Central memory CD4-positive, alpha-beta T cell (primary cell): ENCODE measurements around the gene FNDC3B.

Experiments used
- DNase-seq: peaks from one replicate; pipeline ENCODE4 v3.0.0; 2022

FNDC3B gene

GRCh38 chr3:172296975-172297332 is 257.6 kb downstream of the FNDC3B start:
- no peak for DNase-seq

- no peak for DNase-seq
Measured at GRCh38 chr3:172298247-172298646, 258.9 kb downstream of the FNDC3B start.

- no peak for DNase-seq
Measured at GRCh38 chr3:172300187-172300586, 260.8 kb downstream of the FNDC3B start.

DNA sequence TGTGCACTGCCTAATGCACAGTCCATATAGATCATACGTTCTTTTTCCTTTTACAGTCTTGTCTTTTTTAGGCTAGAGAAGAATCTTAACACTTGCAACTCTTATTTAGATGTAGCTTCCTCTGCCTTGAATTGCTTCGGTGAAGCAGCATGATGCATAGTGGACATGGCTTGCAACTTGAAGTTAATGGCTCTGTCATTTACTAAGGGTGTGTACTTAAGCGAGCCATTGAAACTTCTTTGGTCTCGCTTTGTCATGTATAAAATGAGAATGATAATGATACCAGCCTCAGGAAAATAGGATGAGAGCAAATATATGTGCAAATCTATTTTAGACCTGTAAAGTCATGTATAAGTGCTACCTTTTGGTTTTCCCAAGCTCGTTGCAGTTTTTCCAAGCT is 261.5 kb downstream of the FNDC3B start:
- DNase-seq = no peak

- no peak for DNase-seq
Measured at GRCh38 chr3:172302203-172302602, 262.8 kb downstream of the FNDC3B start.

DNA sequence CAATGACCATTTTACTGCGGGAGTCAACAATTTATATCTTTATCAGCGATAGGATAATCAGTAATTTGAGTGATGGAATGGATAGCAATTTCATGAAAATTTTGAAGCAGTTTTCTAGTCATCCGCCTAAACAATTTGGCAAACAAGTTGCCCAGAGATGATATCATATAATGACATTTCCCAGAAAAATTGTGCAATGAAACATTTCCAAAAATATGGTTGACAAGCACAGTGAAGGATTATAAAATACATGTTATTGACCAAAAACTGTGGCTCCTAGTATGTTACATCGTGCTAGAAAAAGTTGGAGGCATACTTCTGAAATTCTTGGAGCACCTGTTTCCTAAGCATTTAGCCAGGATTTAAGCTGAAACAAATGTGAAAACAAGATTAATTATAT is 263.8 kb downstream of the FNDC3B start:
- DNase-seq = no peak

DNA sequence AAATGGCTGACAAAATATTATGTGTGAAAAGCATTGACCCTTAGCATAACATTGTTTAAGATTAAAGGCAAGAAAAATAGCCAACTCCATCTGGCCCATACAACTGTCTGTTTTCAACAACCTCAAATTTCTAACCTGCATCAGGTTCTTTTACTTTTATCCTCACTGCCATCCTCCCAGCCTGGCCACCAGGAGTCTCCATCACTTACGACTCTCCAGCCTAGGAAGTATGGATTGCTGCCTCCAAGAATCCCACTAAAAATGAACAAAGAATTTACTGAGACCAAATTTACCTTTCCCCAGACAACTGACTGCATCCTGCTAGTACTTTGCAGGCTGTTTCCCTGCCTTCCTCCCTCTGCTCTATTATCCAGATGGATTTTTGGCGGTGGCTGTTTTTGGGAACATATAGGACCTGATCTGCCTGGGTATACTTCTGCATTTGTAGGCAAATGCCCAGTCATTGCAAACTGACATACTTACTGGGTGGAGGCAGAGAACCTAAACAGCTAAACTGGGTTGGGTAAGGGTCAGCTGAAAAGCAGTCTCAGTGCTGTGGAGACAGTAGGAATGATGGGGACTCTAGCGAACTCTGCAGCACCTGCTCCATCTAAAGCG is 264.7 kb downstream of the FNDC3B start:
- DNase-seq = no peak

- DNase-seq = no peak
Measured at GRCh38 chr3:172305552-172305951, 266.2 kb downstream of the FNDC3B start.

GRCh38 chr3:172305974-172306373 is 266.6 kb downstream of the FNDC3B start:
- no peak for DNase-seq

GRCh38 chr3:172307141-172307560 is 267.8 kb downstream of the FNDC3B start:
- no peak for DNase-seq

DNA sequence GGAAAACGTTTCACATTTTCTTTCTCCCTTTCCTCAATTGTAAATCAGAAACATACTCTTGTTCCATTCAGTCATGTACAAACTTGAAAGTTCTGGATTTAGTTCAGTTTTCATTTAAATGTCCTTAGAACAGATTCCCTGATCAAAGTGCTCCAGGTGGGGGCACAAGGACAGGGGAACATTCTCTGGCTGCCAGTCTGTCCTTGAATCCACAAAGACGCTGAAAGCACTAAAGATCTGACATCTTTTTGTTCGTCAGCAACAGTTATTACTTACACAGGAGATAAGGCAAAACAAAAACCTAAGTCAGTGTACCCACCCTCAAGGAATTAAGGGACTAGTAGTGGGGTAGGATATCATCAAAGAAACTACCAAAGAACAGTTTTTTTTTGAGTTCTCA is 269.7 kb downstream of the FNDC3B start:
- DNase-seq = no peak

DNA sequence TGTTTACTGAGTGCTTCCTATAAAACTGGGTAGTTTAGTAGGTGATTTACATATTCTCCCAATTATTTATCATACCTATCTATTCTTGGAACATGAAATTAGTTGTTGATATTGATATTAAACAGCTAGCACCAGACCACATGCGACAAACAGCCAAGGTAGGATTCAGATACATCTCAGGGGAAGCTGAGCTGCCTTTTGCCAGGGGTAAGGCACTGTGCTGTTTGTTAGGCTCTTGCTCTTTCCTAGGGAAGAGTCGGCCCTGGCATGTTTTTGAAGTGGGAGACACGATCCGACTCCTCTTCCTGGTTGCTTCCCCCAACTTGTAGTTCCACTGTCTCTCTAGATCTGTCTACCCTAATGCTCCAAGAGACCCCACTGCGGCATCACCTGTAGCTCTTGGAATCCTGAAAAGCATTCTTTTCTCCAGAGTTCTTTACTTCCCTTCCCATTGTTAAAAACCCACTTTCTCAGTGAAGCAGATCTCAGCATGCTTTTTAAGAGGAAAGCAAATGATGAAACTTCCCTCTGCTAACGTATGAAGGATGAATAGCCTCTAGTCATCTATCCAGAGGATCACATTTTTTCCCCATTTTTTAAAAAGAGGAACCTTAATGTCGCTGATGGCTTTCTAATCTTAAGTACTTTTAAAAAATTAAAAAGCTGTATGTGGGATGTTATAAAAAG is 270.5 kb downstream of the FNDC3B start:
- no peak for DNase-seq

- DNase-seq = no peak
Measured at GRCh38 chr3:172310428-172310760, 271.0 kb downstream of the FNDC3B start.

GRCh38 chr3:172311217-172311616 is 271.8 kb downstream of the FNDC3B start:
- DNase-seq = no peak

GRCh38 chr3:172312001-172312400 is 272.6 kb downstream of the FNDC3B start:
- DNase-seq = no peak

DNA sequence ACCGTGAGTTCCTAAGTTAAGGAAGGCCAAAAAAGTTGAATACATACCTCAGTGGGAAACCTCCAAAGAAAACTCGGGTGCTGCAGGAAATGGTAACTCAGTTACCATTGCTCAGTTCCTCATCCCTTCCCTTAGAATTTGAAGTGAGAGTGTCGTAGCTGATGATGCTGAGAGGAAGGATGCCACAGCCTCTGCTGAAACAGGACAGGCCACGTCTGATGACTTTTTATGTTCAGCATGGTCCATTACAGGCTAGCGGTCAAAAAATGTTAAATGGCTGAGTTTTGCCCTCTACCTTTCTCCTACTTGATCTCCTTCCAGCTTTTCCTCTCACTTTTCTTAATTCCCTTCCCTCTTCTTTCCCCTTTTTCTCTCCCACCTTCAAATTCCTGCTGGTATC is 273.3 kb downstream of the FNDC3B start:
- DNase-seq = no peak

GRCh38 chr3:172313671-172314070 is 274.3 kb downstream of the FNDC3B start:
- no peak for DNase-seq

- DNase-seq = no peak
Measured at GRCh38 chr3:172314591-172315160, 275.3 kb downstream of the FNDC3B start.

GRCh38 chr3:172315401-172316091 is 276.2 kb downstream of the FNDC3B start:
- DNase-seq = no peak

- no peak for DNase-seq
Measured at GRCh38 chr3:172316758-172317157, 277.4 kb downstream of the FNDC3B start.

- no peak for DNase-seq
Measured at GRCh38 chr3:172317481-172317880, 278.1 kb downstream of the FNDC3B start.

DNA sequence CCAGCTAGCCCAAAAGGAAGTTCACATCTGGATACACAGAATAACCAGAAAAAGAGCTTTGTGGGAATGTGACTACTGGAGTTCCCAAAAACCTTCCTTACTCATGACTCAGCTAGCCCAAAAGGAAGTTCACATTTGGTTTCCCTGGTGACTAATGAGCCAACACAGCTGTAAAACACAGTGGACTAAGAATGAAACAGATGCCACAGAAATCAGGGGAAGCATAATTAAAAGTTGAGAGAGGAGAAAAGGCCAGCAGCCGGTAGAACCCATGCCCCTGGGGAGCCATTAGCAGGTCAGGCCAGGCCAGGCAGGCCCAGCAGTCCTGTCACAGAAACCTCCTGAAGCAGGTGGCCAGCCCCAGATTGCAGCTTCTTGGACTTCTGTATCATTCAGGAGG is 278.6 kb downstream of the FNDC3B start:
- no peak for DNase-seq

- DNase-seq = no peak
Measured at GRCh38 chr3:172319595-172319994, 280.2 kb downstream of the FNDC3B start.

- DNase-seq = no peak
Measured at GRCh38 chr3:172320468-172320867, 281.1 kb downstream of the FNDC3B start.
